HG03442 (cell line): Measurements from ENCODE around the gene BIN2.

Experiments
- ATAC-seq: cut with Tn5 transposase; IDR thresholded peaks from one replicate; pipeline ENCODE4 v1.9.1; 2021; ENCODE audit warnings: mild to moderate bottlenecking, moderate library complexity; ENCODE audit not compliant: unreplicated experiment

Gene BIN2

GRCh38 chr12:51323966-51324895 lies at the start of gene BIN2:
BIN2 (minus strand) TSS chr12:51324174; CDS start chr12:51324102, 72 bp downstream.
- peak; percentile 53 for ATAC-seq

- no peak for ATAC-seq
These were observed 49.2 kb upstream of the BIN2 start for GRCh38 chr12:51373187-51373586.

GRCh38 chr12:51372021-51372420 lies 48.0 kb upstream of the BIN2 start:
- no peak for ATAC-seq

- ATAC-seq = no peak
These were observed 47.5 kb upstream of the BIN2 start for GRCh38 chr12:51371295-51371953.

- no peak for ATAC-seq
These were observed 46.7 kb upstream of the BIN2 start for GRCh38 chr12:51370667-51371066.

- no peak for ATAC-seq
These were observed 45.6 kb upstream of the BIN2 start for GRCh38 chr12:51369581-51369980.

- peak; percentile 94 for ATAC-seq
These were observed 44.9 kb upstream of the BIN2 start for GRCh38 chr12:51368640-51369517.

- no peak for ATAC-seq
These were observed 41.3 kb upstream of the BIN2 start for GRCh38 chr12:51365276-51365675.

GRCh38 chr12:51364001-51364400 lies 40.0 kb upstream of the BIN2 start:
- ATAC-seq = no peak

- no peak for ATAC-seq
These were observed 38.9 kb upstream of the BIN2 start for GRCh38 chr12:51362747-51363342.

GRCh38 chr12:51362307-51362706 lies 38.3 kb upstream of the BIN2 start:
- ATAC-seq = no peak

- no peak for ATAC-seq
These were observed 37.4 kb upstream of the BIN2 start for GRCh38 chr12:51361161-51362016.

- no peak for ATAC-seq
These were observed 36.3 kb upstream of the BIN2 start for GRCh38 chr12:51360315-51360714.

- no peak for ATAC-seq
These were observed 35.9 kb upstream of the BIN2 start for GRCh38 chr12:51359851-51360250.

- ATAC-seq = no peak
These were observed 34.5 kb upstream of the BIN2 start for GRCh38 chr12:51358496-51358895.

GRCh38 chr12:51357374-51358047 lies 33.5 kb upstream of the BIN2 start:
- no peak for ATAC-seq

GRCh38 chr12:51351913-51352532 lies 28.0 kb upstream of the BIN2 start:
- ATAC-seq = no peak

- no peak for ATAC-seq
These were observed 25.1 kb upstream of the BIN2 start for GRCh38 chr12:51349026-51349425.

- no peak for ATAC-seq
These were observed 24.1 kb upstream of the BIN2 start for GRCh38 chr12:51348116-51348515.
